B cell (primary cell): ENCODE results near the gene POLDIP3. TPM values are rescaled to one million over a fixed set of nuclear protein-coding genes. Genes with fewer than 3 reads are reported as not detected.
A peak's percentile ranks its signal among the peaks of the same experiment; 100 is the strongest.

Source experiments
- ATAC-seq: fragments of 200-7000 bp; cut with Tn5 transposase; one replicate; pipeline ENCODE4 v1.10.0; 2021; ENCODE audit warnings: low read depth, mild to moderate bottlenecking, moderate number of reproducible peaks, moderate library complexity
- CTCF ChIA-PET: fragments of 350-600 bp; sonication (Branson Sonifier 250); formaldehyde crosslinking; loops from one replicate; lab custom pipeline; 2021; ENCODE audit warnings: antibody characterized with exemption, inconsistent platforms; lab: Charles Lee
- POLR2A ChIA-PET: fragments of 350-600 bp; sonication (Branson Sonifier 250); formaldehyde crosslinking; loops from one replicate; lab custom pipeline; 2021; ENCODE audit warnings: antibody characterized with exemption; lab: Charles Lee
- DNase-seq: peaks from one replicate; pipeline ENCODE4 v3.0.0; 2013
- H2AFZ ChIP-seq: 2 replicates; pipeline ENCODE4 v1.6.1; 2012; ENCODE audit warnings: mild to moderate bottlenecking, low read depth, low read length; ENCODE audit not compliant: insufficient read depth, poor library complexity, severe bottlenecking
- H3K27ac ChIP-seq, 2 donors: 1 replicate in 1 of 2; 2 replicates in 1 of 2; pipeline ENCODE4 v1.5.1; 2012 to 2013; ENCODE audit warnings: low read length in 2 of 2, mild to moderate bottlenecking in 2 of 2, moderate library complexity in 1 of 2
- H3K27me3 ChIP-seq, 4 experiments: fragments of 200-600 bp in 1 of 4; sonication (generic) in 1 of 4; replicated peaks in 1 of 4; 1 replicate in 2 of 4; 2 replicates in 2 of 4; pipeline versions ENCODE4 v1.6.1 to v1.7.0; 2013 to 2016; ENCODE audit warnings: low read length in 3 of 4, mild to moderate bottlenecking in 2 of 4, mixed read lengths in 1 of 4, moderate library complexity in 1 of 4; ENCODE audit not compliant: insufficient read depth in 4 of 4, control insufficient read depth in 3 of 4; ENCODE audit errors: control extremely low read depth in 1 of 4
- H3K36me3 ChIP-seq, 2 experiments: replicated peaks in 1 of 2; 1 replicate in 1 of 2; 2 replicates in 1 of 2; pipeline versions ENCODE4 v1.6.1 to v1.7.1; 2013; ENCODE audit warnings: low read length in 1 of 2; ENCODE audit not compliant: insufficient read depth in 2 of 2, control insufficient read depth in 1 of 2; ENCODE audit errors: control extremely low read depth in 1 of 2, extremely low read depth in 1 of 2
- H3K4me1 ChIP-seq, 2 donors: fragments of 200-600 bp in 1 of 2; sonication (generic) in 1 of 2; 1 replicate in 1 of 2; 2 replicates in 1 of 2; pipeline versions ENCODE4 v1.5.1 to v1.6.1; 2013 to 2017; ENCODE audit warnings: low read length in 2 of 2; ENCODE audit not compliant: control insufficient read depth in 2 of 2, insufficient read depth in 2 of 2
- H3K4me2 ChIP-seq: replicated peaks from 2 replicates; pipeline ENCODE3; 2012; ENCODE audit warnings: mild to moderate bottlenecking, low read depth, low read length; ENCODE audit not compliant: poor library complexity, severe bottlenecking
- H3K4me3 ChIP-seq, 5 experiments: fragments of 200-600 bp in 1 of 5; sonication (generic) in 1 of 5; 1 replicate in 3 of 5; 2 replicates in 2 of 5; pipeline versions ENCODE4 v1.5.1 to v1.7.0; 2011 to 2016; ENCODE audit warnings: low read length in 4 of 5, mild to moderate bottlenecking in 4 of 5, low read depth in 2 of 5, control low read depth in 1 of 5, moderate library complexity in 1 of 5; ENCODE audit not compliant: insufficient read depth in 1 of 5; ENCODE audit errors: control extremely low read depth in 1 of 5, extremely low read depth in 1 of 5
- H3K79me2 ChIP-seq: fragments of 200-600 bp; sonication (generic); one replicate; pipeline ENCODE4 v1.6.0; 2016; ENCODE audit warnings: low read length; ENCODE audit not compliant: control insufficient read depth, insufficient read depth
- H3K9ac ChIP-seq: fragments of 200-600 bp; sonication (generic); 2 replicates; pipeline ENCODE4 v1.6.1; 2017; ENCODE audit warnings: mild to moderate bottlenecking, low read length, moderate library complexity
- H3K9me3 ChIP-seq, 3 donors: one replicate each; pipeline versions ENCODE4 v1.6.1 to v1.7.1; 2013; ENCODE audit warnings: low read length in 2 of 3; ENCODE audit not compliant: control insufficient read depth in 2 of 3, insufficient read depth in 1 of 3; ENCODE audit errors: control extremely low read depth in 1 of 3
- H4K20me1 ChIP-seq: 2 replicates; pipeline ENCODE4 v1.6.0; 2012; ENCODE audit warnings: mild to moderate bottlenecking, low read length; ENCODE audit not compliant: insufficient read depth, control insufficient read depth, poor library complexity, severe bottlenecking
- H3K27ac Mint-ChIP-seq: one replicate; pipeline ENCODE4 v1.8.0; 2021; ENCODE audit warnings: mixed read lengths
- H3K27me3 Mint-ChIP-seq: one replicate; pipeline ENCODE4 v1.8.0; 2021; ENCODE audit warnings: mixed read lengths
- H3K4me1 Mint-ChIP-seq: one replicate; pipeline ENCODE4 v1.8.0; 2021; ENCODE audit warnings: mixed read lengths
- H3K4me3 Mint-ChIP-seq: one replicate; pipeline ENCODE4 v1.8.0; 2021; ENCODE audit warnings: mixed read lengths
- H3K9me3 Mint-ChIP-seq: one replicate; pipeline ENCODE4 v1.8.0; 2022; ENCODE audit warnings: mixed read lengths; ENCODE audit not compliant: insufficient read depth
- EZH2 ChIP-seq: IDR thresholded peaks from 2 replicates; pipeline ENCODE4 v1.6.1; 2012; ENCODE audit warnings: borderline replicate concordance, low read depth, mild to moderate bottlenecking, moderate library complexity, low read length; ENCODE audit not compliant: insufficient read depth, poor library complexity, severe bottlenecking
- WGBS: methylation state at CpG from one replicate; pipeline ENCODE4 v1.1.5; 2013; ENCODE audit warnings: missing lambda C conversion rate; ENCODE audit not compliant: insufficient coverage; 5-methylcytosine and 5-hydroxymethylcytosine counted together
- intact Hi-C: fragments of 100-400 bp; cut with micrococcal nuclease; formaldehyde crosslinking; loops from one replicate; pipeline ENCODE4 v1.10.0; 2022
- polyA plus RNA-seq: library from polyadenylated mRNA; depleted of rRNA; stranded (reverse); fragments of >200 nt; gene quantifications from 2 replicates; pipeline ENCODE4 v1.2.3, GENCODE V29; 2012
- total RNA-seq, 2 donors: library from RNA; stranded (reverse); fragments of 120-200 nt in 1 of 2; gene quantifications; 1 replicate in 1 of 2; 2 replicates in 1 of 2; pipeline versions ENCODE4 v1.2.3 to v1.2.4, GENCODE V29; 2013 to 2022
- TF ChIP-seq, protein P1 (sequence below): fragments of 200-600 bp; IDR thresholded peaks from one replicate; pipeline ENCODE4 v1.8.0; 2022; ENCODE audit warnings: antibody characterized with exemption, mild to moderate bottlenecking

POLDIP3 gene
- total and polyA plus RNA-seq, 2 donors (not counting 1 experiment from before 2014, with no cell fraction given): 44.9 to 86.5 TPM

- CTCF ChIA-PET: interaction anchor here (0.7 to 3.6 kb wide), 9 partner anchors 8 to 312 kb away, joined by 3 to 26 read pairs (median 3); no protein-coding TSS in a partner anchor
- H3K9me3 Mint-ChIP-seq: no peaks in the 10 kb centered on the region
- H3K4me1 ChIP-seq: peaks cover 20 to 45% of the 10 kb centered on the region in 2 donors
Measured at GRCh38 chr22:42661985-42662831, 47.5 kb upstream of the POLDIP3 start.

More at GRCh38 chr22:42661985-42662831, 47.5 kb upstream of the POLDIP3 start:
- POLR2A ChIA-PET: no interaction called here
- H3K36me3 ChIP-seq: no peaks in the 10 kb centered on the region
- peak overlapping the region; percentile 96 for H2AFZ ChIP-seq
- peak overlapping the region; percentile 97 for H3K4me2 ChIP-seq
- no peaks in the 10 kb centered on the region for H4K20me1 ChIP-seq
- 3% methylated on average over 68 of the region's 68 CpGs for WGBS
- H3K27ac ChIP-seq: peak overlapping the region; percentile 16 to 28
- H3K9ac ChIP-seq: peak overlapping the region; percentile 65
- peaks cover 27% of the 10 kb centered on the region for H3K4me1 Mint-ChIP-seq
- no peaks in the 10 kb centered on the region for H3K27me3 ChIP-seq
- H3K4me3 ChIP-seq: peak overlapping the region; percentile 38 to 70 (median 70)
- DNase-seq: peak; percentile 86
- no peaks in the 10 kb centered on the region for H3K79me2 ChIP-seq
- intact Hi-C loops: loop anchor here (1.0 to 10.0 kb wide), 6 partner anchors 13 to 273 kb away; partner anchors contain the start of gene CYB5R3
- peak overlapping the region; percentile 83 for H3K4me3 Mint-ChIP-seq
- no peaks in the 10 kb centered on the region for H3K9me3 ChIP-seq
- ATAC-seq: peak; percentile 60
- peak overlapping the region; percentile 50 for H3K27ac Mint-ChIP-seq
- no peaks in the 10 kb centered on the region for H3K27me3 Mint-ChIP-seq
- TF ChIP-seq, protein P1, sequence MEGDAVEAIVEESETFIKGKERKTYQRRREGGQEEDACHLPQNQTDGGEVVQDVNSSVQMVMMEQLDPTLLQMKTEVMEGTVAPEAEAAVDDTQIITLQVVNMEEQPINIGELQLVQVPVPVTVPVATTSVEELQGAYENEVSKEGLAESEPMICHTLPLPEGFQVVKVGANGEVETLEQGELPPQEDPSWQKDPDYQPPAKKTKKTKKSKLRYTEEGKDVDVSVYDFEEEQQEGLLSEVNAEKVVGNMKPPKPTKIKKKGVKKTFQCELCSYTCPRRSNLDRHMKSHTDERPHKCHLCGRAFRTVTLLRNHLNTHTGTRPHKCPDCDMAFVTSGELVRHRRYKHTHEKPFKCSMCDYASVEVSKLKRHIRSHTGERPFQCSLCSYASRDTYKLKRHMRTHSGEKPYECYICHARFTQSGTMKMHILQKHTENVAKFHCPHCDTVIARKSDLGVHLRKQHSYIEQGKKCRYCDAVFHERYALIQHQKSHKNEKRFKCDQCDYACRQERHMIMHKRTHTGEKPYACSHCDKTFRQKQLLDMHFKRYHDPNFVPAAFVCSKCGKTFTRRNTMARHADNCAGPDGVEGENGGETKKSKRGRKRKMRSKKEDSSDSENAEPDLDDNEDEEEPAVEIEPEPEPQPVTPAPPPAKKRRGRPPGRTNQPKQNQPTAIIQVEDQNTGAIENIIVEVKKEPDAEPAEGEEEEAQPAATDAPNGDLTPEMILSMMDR: peak; percentile 88
- TF ChIP-seq EZH2: no peak
